AG09309 (cell line): ENCODE results near the gene LRP1.

Source experiments
- DNase-seq: peaks from one replicate; pipeline ENCODE4 v3.0.0-alpha.2; 2010; ENCODE audit warnings: low read depth
- H3K4me3 ChIP-seq: 2 replicates; pipeline ENCODE4 v1.5.1; 2011; ENCODE audit warnings: mild to moderate bottlenecking, low read depth, low read length, moderate library complexity; ENCODE audit not compliant: control insufficient read depth
- TF ChIP-seq, protein P1 (sequence below): IDR thresholded peaks from 2 replicates; pipeline ENCODE4 v1.5.1; 2011; ENCODE audit warnings: mild to moderate bottlenecking, low read depth, low read length, inconsistent platforms; ENCODE audit not compliant: insufficient read depth, control insufficient read depth; ENCODE audit errors: missing control alignments

LRP1 gene

DNA sequence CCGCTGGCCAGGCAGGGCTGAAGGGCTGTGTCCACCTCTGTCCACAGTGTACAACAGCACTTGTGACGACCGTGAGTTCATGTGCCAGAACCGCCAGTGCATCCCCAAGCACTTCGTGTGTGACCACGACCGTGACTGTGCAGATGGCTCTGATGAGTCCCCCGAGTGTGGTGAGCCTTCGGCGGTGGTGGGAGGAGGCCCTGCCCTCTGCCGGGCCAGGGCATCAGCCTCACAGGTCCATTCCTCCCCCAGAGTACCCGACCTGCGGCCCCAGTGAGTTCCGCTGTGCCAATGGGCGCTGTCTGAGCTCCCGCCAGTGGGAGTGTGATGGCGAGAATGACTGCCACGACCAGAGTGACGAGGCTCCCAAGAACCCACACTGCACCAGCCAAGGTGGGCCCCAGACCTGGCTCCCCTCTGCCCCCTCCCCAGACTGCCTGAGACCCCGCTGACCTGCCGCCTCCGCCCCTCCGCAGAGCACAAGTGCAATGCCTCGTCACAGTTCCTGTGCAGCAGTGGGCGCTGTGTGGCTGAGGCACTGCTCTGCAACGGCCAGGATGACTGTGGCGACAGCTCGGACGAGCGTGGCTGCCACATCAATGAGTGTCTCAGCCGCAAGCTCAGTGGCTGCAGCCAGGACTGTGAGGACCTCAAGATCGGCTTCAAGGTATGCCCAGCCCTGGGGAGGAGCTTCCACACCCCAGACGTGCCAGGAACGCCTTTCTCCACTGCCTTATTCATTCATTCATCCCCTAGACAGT, 67.5 kb downstream of the LRP1 start:
- TF ChIP-seq, protein P1, sequence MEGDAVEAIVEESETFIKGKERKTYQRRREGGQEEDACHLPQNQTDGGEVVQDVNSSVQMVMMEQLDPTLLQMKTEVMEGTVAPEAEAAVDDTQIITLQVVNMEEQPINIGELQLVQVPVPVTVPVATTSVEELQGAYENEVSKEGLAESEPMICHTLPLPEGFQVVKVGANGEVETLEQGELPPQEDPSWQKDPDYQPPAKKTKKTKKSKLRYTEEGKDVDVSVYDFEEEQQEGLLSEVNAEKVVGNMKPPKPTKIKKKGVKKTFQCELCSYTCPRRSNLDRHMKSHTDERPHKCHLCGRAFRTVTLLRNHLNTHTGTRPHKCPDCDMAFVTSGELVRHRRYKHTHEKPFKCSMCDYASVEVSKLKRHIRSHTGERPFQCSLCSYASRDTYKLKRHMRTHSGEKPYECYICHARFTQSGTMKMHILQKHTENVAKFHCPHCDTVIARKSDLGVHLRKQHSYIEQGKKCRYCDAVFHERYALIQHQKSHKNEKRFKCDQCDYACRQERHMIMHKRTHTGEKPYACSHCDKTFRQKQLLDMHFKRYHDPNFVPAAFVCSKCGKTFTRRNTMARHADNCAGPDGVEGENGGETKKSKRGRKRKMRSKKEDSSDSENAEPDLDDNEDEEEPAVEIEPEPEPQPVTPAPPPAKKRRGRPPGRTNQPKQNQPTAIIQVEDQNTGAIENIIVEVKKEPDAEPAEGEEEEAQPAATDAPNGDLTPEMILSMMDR, result no peak
- DNase-seq, result no peak
- H3K4me3 ChIP-seq, result no peak overlapping the region

DNA sequence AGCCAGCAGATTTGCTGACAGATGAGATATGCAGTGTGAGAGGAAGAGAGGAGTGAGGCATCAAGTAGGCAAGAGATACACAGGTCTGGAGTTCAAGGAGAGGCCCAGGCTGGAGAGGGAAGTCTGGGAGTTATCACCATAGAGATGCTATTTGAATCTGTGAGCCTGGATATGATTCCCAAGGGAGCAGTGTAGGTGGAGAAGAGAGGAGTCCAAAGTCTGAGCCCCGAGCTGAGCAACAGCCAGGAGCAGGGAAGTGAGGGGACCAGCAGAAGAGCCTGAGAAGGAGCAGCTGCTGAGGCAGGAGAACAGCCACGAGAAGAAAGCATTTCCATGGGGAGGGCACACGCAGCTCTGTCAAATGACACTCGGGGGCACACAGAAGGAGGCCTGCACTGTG, 68.2 kb downstream of the LRP1 start:
- no peak overlapping the region for H3K4me3 ChIP-seq
- TF ChIP-seq, protein P1, result no peak
- DNase-seq, result no peak

DNA sequence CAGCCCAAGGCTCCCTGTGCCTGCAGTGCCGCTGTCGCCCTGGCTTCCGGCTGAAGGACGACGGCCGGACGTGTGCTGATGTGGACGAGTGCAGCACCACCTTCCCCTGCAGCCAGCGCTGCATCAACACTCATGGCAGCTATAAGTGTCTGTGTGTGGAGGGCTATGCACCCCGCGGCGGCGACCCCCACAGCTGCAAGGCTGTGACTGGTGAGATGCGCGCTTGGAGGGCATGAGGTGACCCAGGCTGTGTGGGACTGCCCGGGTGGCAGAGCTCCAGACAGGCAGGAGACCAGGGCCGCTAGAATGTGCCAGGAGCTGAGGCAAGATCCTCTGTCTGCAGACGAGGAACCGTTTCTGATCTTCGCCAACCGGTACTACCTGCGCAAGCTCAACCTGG, 68.7 kb downstream of the LRP1 start:
- TF ChIP-seq, protein P1, result no peak
- no peak for DNase-seq
- no peak overlapping the region for H3K4me3 ChIP-seq

DNA sequence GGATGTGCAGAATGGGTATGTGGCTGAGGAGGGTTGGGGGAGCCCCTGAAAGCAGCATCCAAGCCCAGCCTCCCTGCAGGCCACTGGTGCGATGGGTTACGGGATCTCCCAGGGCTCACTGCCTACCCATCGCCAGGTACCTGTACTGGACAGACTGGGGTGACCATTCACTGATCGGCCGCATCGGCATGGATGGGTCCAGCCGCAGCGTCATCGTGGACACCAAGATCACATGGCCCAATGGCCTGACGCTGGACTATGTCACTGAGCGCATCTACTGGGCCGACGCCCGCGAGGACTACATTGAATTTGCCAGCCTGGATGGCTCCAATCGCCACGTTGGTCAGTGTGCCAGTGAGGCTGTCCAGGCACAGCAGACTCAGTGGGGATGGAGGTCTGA, 70.0 kb downstream of the LRP1 start:
- no peak overlapping the region for H3K4me3 ChIP-seq
- DNase-seq, result no peak
- TF ChIP-seq, protein P1, result no peak

DNA sequence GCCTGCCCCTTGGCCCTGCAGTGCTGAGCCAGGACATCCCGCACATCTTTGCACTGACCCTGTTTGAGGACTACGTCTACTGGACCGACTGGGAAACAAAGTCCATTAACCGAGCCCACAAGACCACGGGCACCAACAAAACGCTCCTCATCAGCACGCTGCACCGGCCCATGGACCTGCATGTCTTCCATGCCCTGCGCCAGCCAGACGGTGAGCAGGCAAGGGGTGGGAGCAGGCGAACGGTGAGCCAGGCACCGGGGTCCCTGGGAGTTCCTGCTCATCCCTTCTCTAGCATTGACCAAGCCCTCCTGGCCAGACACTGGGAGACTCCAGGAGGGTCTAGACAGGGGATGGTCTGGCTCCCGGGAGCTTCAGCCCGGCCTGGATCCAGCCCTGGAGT, 70.9 kb downstream of the LRP1 start:
- no peak for DNase-seq
- TF ChIP-seq, protein P1, result no peak

DNA sequence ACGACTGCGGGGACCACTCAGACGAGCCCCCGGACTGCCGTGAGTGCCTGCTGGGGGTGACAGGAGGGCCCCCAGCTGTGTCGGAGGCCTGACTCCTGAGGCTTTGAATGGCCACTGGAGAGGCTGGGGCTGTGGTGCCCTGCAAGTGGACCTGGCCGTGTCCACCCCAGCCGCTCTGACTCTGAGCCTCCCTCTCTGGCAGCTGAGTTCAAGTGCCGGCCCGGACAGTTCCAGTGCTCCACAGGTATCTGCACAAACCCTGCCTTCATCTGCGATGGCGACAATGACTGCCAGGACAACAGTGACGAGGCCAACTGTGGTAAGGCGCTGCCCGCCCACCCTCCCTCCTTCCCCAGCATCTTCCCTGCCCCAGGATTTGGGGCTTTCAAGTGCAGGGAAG, 72.2 kb downstream of the LRP1 start:
- no peak for DNase-seq
- H3K4me3 ChIP-seq, result no peak overlapping the region
- TF ChIP-seq, protein P1, result no peak

More for the DNA sequence above, 70.9 kb downstream of the LRP1 start:
- no peak overlapping the region for H3K4me3 ChIP-seq

DNA sequence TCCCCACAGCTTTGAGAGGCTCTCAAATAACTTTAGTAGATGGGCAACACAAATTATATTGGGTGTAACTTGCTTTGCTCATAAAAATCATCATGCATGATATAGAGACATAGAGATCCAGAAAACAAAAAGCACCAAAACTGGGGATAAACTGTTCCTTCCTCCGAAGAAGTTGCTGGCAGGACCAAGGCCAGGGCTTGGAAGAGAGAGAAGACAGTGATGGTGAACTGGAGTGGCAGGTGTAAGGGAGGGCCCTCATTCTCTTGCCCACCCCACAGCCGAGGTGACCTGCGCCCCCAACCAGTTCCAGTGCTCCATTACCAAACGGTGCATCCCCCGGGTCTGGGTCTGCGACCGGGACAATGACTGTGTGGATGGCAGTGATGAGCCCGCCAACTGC, 72.9 kb downstream of the LRP1 start:
- TF ChIP-seq, protein P1, result no peak
- DNase-seq, result no peak
- H3K4me3 ChIP-seq, result no peak overlapping the region
